Tongue (tissue), 2 donors: ENCODE results near the gene PLEK. TPM values are rescaled to one million over a fixed set of nuclear protein-coding genes. Genes with fewer than 3 reads are reported as not detected.

Experiments used
- DNase-seq: peaks from one replicate; pipeline ENCODE4 v3.0.0-alpha.2; 2015
- total RNA-seq: library from RNA; depleted of rRNA; stranded (reverse); fragments of >200 nt; gene quantifications from one replicate; pipeline ENCODE4 v1.2.3, GENCODE V29; 2014

PLEK gene
- total RNA-seq, 1 donor from 2014 or later = 6.1 TPM

DNA sequence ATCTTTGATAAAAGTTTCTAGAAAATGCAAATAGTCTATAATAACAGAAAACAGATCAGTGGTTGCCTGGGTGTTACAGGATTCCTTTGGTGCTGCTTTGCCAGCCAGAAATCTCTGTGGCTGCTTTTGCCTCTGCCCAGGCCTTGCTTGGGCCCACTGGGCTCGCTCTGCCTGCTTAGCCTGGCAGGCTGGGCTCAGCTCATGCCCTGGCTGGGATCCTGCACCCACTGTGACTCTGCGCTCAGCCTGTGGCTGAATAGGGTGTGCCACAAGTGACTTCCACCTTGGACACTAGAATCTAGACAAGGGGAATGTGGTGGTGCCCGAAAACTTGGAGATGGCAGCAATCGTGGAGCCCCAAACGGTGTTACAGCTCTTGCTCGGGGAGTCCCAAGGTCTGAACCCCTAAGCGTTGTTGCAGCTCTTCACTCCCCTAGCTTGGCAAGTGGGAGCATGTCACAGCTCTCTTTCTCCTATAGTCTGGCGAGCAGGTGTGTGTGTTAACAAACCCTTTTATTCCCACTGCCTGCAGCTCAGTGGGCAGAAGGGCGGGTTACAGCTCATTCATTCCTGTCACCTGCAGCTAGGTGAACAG, 51.1 kb downstream of the PLEK start:
- DNase-seq = no peak

DNA sequence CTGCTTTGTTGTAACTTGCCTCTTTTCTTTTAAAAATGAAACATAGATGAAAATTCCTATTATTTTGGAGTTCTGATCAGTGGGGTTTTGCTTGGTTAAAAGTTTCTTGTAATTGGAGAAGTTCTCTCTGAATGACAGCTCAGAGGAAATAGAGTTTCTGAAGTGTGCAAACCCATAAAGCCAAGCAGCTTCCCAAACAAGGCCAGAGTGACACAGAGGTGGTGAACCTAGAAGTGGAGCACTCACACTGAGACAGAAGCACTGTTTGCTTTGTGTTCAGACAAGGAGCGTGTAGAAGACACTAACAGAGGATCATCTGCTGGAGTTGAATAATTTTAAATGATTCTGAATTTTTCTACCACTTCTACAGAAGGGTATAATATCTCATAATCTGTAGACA, 52.8 kb downstream of the PLEK start:
- DNase-seq = no peak

DNA sequence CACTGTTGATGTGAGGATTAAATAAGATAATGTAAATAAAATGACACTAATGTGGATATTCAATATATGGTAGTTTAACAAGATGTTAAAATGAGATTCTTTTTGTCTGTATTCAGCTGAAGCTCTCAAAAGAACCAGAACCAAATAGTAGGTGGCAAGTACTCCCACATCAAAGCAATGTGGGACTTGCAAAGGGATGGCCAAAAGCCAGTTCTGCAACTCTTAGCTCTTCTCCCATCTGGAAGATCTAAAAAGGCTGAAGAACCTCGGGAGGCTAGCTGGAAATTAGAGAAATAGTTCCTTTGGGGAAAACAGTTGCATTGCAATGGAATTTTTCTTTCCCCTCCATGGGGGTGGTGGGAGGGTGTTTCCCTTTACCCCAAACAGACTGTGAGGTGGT, 53.3 kb downstream of the PLEK start:
- DNase-seq = no peak

DNA sequence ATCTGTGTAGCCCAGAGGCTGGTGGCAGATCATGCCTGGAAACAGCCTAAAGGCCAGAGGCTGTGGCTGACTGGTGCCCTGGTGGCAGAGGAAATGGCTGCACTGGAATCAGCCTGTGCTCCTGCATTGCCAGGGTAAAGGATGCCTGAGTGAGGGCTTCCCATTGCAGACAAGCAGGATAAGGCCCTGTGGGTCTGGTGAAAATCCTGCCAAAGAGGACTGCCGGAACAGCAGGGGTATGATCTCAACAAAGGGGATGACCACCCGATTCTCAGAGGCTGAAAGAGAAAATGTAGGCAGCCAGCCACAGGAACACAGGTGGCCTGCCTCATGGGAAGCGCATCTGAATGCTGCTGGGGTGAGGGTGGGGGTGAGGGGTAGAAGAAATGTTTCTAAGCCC, 53.8 kb downstream of the PLEK start:
- DNase-seq = no peak

DNA sequence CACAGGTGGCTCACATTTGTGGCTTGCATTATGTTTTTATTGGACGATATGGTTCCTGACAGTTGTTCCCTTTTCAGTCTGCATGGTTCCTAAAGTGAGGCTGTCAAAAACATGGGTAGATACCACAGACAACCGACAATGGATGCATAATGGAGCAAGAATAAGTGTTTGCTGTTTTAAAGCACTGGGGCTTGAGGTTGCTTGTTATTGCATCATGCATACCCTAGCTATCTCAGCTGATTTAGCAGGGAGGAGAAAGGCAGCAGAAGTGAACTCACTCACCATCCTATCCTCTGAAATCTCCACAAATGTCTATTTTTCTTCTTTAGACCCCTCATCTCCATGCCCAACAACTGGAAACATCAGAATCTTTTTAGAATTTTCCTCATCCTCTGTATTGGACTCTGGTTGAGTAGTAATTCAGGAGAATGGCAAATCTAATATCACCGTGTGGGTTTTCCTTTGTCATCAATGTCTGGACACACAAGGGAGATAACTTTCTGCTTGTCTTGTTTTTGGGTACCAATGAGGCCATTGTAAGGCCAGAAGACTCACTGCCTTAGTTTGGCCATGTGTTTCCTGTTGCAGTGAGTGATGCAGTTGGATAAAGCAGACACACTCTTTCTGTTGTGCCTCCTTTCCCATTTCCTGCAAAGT, 55.3 kb downstream of the PLEK start:
- no peak for DNase-seq

DNA sequence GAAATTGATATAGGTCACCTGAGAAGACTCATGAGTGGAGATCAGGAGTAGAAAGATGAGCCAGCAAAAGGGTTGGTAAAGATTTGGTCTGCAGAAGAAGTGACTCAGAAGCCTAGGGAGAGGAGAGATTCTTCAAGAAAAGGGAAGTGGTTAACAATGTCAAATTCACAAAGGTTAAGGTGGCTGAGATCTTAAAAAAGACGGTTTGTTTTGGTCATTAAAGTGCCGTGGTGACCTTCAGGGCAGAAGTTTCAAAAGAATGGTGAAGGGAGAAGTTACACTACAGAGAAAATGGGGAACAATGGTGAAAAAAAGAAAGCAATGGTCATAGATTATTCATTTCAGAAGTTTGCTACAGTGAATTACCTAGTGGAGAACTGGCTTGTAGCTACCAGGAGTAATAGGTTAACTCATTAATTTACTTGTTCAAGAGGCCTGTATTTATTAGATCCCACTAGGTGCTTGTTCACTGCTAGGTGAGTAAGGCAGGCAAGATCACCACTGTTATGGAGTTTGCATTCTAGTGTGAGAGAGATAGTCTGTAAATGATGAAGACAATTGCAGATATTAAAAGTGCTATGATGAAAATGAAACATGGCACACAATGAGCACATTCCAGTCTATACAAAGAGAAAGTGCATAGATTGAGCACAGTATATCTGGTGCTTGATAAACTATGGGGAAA, 59.0 kb downstream of the PLEK start:
- DNase-seq = no peak

DNA sequence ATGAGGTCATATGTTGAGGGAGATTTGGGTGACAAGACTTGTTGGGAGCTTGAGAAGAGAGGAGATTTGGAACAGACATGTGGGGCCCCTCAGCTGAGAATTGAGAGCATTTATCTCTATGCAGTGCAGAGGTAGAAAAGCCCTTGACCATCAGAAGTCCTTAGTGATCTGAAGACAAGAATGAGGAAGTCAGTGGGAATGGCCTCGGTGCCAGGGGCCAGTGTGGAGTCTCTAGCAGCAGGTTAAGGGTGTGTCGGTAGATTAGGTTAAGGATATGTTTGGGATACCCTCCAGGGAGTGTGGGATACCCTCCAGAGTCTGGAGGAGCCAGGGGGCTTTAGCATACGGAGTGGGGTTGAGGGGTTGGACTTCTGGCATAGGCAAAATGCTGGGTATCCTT, 60.4 kb downstream of the PLEK start:
- no peak for DNase-seq

DNA sequence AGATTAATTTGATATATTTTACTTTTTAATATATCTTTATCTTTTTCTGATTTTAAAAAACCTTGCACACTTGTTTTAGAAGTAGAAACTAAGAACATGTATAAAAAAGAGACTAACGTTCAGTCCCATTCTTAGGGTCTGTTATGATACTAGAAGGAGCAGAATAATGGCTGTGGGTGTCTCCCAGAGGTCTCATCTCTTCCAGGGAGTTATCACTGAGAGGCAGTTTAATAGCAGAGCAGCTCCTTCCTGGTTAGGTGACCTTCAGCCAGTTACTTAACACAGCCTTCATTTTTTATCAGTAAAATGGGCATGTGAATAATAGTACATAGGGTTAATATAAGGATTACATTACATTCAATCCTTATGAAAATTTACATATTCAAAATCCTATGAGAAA, 61.4 kb downstream of the PLEK start:
- DNase-seq = no peak

DNA sequence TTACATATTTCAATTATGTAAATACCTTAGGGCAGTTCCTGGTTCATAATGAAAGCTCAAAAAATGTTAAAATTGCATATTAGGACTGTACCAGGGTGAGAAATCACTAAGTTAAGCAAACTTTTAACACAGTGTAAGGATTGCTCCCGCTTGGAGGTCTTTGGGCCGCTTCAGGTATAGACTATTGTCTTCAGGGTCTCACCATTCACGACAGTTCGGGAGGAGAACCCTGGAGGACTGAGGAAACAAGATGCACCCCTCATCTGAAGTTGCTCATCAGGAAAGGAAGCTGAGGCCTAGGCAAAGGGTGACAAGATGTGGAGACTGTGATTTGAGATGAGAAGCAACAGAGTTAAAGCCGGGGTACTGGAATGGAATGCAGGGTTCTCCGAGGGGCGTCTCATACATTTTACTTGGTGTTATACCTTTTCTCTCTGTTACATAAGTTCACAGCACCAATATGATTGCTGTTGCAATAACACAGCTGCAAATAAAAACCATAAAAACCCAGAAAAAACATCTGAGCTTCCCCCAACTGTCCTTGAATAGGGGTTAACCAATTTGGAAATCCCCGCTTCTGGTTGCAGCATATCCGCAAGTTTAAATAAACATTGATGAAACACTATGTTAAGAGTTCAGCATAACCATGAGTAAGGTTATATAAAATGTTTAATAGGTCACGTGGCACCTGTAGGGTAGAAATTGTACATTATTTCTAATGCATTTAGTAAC, 61.9 kb downstream of the PLEK start:
- no peak for DNase-seq

DNA sequence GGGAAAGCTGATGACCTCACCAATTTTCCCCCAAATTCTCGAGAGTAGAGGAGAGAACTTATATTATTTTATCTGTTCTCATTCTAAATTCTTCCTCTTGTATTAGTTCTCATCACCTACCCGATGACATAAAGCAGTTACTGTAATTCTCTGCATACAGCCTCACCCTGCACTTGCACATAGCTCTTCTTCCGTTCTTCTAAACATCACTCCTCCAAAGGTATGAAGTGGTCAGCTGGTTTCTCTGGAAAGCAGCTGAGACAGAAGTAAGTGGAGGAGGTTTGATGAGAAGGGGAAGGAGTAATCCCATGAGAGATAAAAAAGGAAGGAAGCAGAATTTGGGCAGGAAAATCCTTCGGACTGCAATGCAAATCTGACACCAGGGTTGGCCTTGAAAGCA, 63.0 kb downstream of the PLEK start:
- DNase-seq = no peak

DNA sequence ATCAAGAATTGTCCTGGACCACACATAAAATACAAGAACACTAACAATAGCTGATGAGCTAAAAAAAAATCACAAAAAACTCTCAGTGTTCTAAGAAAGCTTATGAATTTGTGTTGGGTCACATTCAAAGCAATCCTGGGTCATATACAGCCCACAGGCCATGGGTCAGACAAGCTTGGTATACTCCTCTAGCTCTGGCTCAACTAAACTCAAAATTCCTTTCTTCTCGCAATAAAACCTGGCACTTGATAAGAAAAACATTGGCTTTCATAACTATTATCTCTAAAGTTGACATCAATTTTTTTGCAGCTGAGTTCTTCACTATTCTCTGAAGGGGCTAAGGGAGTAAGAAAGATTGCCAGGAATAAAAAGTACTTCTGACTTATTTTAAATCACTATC, 63.7 kb downstream of the PLEK start:
- no peak for DNase-seq

DNA sequence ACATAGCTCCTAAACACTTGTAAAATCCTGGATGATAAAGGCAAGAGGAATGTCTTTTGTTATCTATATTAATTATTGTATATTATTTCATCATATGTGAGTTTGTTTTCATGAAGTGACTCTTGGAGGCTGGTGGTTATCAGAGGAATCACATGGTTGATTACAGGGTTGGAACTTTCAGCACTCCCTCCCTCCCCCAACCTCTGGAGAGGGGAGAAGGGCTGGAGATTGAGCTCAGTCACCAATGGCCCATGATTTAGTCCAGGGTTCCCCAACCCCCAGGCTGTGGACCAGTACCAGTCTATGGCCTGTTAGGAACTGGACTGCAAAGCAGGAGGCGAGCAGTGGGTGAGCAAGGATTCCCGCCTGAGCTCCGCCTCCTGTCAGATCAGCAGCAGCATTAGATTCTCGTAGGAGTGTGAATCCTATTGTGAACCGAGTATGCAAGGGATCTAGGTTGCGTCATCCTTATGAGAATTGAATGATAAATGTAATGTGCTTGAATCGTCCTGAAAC, 64.3 kb downstream of the PLEK start:
- no peak for DNase-seq

DNA sequence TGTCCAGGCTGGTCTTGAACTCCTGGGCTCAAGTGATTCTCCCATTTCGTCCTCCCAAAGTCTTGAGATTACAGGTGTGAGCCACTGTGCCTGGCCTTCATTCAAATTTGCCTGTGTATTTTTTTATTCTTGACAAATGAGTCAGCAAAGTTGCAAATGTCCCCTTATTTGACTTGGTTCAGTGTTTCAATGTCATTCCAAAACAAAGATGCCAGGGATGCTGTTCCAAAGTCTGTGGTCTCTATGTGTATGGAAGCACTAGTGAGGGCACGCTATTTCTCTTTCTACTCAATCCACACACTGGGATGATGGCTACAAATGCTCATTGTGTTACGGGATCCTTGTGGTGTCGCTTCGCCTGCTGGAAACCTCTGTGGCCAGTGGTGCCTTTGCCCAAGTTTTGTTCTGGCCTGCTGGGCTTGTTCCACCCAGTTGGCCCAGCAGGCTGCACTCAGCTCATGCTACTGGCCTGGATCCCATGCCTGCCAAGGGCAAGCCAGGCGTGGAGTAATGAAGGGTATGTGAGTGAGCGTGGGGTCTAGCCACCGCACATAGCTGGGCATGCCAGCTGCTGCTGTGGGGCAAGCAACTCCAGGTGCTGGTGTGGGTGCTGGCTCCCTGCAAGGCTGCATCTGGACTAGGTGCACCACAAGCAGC, 66.4 kb downstream of the PLEK start:
- DNase-seq = no peak

DNA sequence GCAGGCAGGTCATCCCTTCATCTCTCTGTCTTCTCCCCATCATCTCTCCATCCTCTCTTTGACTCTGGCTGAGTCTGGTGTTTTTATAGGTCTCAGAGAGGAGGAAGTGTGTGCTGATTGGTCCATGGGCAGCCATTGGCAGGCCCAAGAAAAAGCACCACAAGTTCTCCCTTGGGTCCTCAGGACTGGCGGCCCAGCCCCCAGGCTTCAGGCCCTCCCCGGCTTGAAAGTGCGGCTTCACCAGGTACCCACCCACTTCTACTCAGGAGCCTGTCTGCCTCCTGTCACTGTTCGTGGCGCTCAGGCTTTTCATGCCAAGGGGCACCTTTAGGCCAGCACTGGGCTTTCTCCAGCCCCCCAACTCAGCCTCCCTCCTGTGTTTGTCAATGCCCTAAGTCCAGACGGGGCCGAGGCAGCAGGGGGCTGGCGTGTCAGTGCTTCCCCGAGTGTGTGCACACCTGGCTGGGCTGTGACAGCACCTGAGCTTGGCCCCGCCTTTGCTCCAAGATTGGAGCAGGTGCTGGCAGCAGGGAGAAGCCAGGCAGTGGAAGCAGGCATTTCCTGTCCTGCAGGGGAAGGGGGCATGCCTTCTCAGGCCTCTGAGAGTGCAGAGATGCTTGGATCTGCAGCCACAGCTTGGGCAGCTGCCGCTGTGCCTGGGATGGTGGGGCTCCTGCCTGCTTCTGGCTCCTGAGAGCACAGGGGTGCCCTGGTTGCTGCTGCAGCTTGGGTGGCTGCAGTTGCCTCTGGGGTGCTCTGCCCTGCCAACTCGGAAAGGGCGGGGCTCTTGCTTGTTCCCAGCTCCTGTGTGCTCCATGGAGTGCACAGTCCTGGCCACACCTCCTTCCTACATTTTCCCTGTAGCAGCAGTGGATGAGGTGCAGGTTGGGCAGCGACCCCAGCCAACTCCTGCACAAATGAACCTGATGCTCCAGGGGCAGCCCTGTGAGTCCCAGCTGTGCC, 67.9 kb downstream of the PLEK start:
- DNase-seq = no peak

DNA sequence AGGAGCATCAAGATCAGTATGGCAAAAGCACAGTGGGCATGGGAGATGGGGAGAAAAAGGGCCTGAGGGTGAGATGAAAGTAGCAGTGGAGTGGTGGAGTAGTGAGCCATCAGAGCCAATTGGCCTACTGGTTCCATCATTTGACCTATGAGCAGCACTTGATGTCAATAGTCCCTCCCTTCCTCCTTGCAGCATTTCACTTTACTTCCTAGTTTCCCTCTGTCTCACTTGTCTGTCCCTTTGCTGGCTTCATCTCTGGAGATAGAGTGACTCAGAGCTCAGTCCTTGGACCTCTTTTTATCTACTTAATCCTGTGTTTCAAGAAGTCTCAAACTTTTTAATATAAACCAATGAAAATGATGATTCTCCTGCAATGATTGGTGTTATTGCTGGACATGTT, 69.9 kb downstream of the PLEK start:
- no peak for DNase-seq

DNA sequence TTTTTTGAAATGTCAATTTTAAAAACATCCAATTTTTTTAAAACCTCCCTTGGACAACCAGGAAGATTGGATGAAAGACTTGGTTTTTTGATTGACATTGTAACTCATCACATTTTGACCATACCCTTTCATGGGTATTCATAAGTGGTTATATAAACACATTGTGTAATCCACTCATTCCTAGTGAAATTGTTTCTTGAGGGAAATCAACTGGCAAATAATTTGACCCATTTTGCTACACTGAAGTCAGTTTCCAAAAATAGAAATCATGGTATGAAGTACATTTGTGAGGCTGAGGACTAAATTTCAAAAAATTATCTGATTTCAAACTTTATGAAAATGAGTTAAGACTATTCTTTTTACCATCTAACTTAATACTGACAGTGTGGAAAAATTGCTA, 70.5 kb downstream of the PLEK start:
- no peak for DNase-seq

DNA sequence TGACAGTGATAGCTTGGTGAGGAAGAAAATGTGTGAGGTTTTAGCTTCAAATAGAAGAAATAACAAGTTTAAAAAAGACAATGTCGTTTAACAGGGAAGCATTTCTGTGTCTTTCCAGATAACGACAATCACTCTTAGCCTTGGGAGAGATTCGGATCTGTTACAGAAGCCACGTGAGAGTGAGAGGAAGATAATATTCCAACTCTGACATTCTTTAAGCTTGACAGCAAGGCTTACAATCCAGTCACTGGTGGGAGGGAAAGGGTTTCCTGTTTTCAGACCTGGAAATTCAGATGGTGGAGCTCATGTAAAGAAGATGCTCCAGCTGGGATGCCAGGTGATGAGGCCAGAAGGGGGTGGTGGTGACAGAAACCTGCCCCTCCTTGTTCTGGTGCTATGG, 71.2 kb downstream of the PLEK start:
- DNase-seq = no peak

DNA sequence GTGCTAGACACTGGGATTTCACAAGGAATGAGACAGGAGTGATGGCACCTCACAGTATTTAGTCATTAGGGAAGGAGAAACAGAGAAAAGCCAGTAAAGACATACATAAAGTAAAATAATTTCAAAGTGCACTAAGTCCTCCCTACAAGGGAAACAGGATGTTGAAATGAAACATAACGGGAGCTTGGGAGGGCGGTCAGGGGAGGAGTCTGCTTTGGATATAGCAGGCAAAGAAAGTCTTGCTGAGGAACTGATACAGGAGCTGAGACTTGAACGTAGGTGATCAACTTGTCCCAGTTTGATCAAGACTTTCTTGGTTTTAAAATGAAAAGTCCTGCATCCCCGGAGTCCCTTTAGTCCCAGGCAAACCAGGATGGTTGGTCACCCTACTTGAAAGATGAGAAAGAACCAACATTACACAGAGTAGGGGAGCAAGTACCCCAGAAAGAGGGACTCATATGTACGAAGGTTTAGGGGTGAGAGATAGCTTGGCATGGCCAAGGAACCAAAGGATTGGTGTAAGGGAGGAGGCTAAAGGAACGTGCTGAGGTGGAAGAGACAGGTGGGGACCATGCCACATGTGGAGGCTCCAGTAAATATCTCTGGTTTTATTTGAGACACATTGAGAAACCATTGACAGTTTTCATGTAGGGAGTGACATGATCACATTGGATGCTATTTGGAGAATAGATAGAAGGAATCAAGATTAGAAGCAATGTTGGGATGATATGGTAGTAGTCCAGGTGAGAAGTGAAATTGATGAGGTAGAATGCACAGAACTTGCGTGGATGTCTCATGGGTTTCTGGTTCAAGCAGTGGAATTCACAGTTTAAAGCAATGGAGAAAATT, 73.6 kb downstream of the PLEK start:
- DNase-seq = no peak

DNA sequence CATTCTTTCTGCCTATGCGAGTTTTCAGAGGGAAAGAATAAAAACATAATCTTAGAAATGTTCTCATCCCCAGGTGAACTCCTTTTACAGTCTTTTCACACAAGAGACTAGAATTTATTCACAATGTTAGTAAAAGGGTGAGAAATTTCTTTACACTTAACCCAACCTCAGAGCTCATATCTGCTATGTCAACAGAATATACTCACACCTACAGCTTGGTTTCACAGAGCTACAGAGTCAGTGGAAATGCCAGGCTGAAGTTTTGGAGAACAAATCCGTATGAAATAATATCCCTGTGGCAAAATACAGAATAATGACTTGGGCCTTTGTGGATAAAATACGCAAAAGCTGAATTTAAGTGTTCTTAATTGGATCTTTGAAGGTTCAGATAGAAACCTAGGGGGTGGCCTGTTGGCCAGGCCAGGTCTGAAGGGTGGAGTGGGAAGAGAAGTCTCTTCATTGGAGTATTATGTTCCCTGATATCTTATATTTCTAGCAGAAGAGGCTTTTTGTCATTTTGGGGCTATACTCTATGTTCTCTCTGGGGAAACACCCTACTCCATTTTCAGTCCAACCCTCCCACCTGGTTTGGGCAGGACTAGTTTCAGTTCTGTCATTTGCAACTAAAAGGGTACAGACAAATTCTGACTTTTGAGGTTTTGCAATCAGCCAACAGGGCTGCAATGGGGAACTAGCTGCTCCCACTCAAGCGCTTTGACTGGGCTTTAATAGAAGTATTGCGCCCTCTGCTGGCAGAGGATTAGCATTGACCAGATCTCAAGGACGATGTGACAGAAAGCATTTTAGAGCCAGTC, 76.3 kb downstream of the PLEK start:
- DNase-seq = peak; percentile 96

DNA sequence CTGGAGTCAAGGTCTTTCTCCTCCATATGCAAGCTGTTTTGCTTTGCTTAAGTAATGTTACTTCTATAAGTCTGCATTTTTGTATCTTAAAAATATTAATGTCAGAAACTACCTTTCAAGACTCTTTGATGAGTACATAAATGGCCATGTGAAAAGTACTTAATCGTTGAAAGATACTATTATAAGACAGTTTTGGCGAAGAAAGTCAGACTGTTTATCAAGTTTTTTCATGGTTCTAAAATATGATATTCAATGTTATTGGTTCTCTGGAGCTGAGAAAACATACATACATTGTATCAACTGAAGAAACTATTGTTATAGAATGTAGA, 76.9 kb downstream of the PLEK start:
- no peak for DNase-seq
